Loucy (cell line): ENCODE data around the gene TMEM117.

ENCODE experiments used
- EZH2phosphoT487 ChIP-seq: fragments of 200-600 bp; IDR thresholded peaks from 2 replicates; pipeline ENCODE4 v1.6.1; 2018; ENCODE audit warnings: antibody characterized with exemption, mild to moderate bottlenecking, moderate library complexity, borderline replicate concordance
- TF ChIP-seq, protein P1 (sequence below): fragments of 200-600 bp; sonication (generic); conservative IDR thresholded peaks from 2 replicates; pipeline ENCODE4 v1.5.1; 2014; ENCODE audit warnings: mild to moderate bottlenecking, antibody characterized with exemption, low read length

DNA sequence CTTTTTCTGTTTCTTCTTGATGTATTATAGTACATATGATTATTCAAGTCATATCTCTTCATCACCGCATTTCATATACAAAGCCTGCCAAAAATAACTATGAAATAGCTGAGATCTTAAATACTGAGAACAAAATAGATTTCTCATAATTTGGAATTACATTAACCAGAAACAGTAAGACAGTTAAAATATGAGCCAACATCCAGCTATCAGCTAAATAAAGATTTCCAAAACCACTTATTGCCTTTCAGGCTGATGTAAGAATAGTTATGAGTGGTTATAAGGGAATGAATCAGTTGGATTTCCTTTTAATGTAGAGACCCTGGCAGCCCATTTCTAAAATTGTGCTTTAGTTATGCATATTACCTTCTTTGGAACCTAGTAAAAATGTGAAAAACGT is 47.4 kb downstream of the TMEM117 start:
- TF ChIP-seq, protein P1, sequence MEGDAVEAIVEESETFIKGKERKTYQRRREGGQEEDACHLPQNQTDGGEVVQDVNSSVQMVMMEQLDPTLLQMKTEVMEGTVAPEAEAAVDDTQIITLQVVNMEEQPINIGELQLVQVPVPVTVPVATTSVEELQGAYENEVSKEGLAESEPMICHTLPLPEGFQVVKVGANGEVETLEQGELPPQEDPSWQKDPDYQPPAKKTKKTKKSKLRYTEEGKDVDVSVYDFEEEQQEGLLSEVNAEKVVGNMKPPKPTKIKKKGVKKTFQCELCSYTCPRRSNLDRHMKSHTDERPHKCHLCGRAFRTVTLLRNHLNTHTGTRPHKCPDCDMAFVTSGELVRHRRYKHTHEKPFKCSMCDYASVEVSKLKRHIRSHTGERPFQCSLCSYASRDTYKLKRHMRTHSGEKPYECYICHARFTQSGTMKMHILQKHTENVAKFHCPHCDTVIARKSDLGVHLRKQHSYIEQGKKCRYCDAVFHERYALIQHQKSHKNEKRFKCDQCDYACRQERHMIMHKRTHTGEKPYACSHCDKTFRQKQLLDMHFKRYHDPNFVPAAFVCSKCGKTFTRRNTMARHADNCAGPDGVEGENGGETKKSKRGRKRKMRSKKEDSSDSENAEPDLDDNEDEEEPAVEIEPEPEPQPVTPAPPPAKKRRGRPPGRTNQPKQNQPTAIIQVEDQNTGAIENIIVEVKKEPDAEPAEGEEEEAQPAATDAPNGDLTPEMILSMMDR, result no peak
- no peak for TF ChIP-seq EZH2phosphoT487
